ENCODE measurements around the gene MEX3A.
"Not testable (repeated sequence)": the region's sequence is repeated elsewhere in the genome, so short reads cannot be mapped to it uniquely, and the experiment has no call there.

Gene MEX3A, protein sequence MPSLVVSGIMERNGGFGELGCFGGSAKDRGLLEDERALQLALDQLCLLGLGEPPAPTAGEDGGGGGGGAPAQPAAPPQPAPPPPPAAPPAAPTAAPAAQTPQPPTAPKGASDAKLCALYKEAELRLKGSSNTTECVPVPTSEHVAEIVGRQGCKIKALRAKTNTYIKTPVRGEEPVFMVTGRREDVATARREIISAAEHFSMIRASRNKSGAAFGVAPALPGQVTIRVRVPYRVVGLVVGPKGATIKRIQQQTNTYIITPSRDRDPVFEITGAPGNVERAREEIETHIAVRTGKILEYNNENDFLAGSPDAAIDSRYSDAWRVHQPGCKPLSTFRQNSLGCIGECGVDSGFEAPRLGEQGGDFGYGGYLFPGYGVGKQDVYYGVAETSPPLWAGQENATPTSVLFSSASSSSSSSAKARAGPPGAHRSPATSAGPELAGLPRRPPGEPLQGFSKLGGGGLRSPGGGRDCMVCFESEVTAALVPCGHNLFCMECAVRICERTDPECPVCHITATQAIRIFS

DNA sequence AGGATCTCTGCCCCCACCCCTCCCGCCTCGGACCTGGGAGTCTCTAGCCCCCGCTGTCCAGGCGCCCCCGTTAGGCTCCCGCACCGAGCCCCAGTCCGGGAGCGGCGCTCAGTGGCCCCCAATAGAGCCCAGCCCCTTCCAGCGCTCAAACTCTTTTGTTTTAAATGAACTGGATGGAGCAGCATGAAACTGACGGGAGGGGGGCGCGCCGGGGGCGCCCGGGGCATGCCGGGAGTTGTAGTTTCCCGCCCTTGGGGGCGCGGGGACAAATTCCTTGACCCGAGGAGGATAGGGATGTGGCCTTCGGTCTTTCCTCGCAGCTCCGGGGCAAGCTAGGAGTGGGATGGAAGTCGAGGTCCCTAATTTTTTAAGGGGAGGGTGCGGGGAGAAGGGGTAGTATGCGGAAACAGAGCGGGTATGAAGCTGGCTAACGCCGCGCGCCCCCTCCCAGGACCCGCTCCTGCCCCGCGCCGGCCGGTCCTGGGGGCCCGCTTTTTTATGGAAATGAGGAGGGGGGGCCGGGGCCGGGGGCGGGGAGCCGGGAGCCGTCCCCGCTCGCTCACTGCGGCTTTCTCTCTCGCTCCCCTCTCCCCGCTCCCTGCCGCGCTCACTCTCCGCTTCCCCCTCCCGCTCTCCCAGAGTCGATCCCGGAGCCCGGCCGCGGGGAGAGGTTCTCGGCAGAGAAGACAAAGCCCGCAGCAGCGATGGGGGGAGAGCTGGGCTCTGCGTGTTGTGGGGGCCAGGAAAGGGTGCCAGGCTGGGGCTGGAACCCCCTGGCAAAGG, at the start of gene MEX3A:
MEX3A (minus strand) TSS at position 157 of the 783 bp plus-strand sequence. CDS start 467 bp downstream, outside the sequence.
- peak; percentile 37 for DNase-seq (ENCODE audit: low read depth)

GRCh38 chr1:156130578-156130942, 48.3 kb upstream of the MEX3A start:
- DNase-seq (ENCODE audit: low read depth), result no peak

DNA sequence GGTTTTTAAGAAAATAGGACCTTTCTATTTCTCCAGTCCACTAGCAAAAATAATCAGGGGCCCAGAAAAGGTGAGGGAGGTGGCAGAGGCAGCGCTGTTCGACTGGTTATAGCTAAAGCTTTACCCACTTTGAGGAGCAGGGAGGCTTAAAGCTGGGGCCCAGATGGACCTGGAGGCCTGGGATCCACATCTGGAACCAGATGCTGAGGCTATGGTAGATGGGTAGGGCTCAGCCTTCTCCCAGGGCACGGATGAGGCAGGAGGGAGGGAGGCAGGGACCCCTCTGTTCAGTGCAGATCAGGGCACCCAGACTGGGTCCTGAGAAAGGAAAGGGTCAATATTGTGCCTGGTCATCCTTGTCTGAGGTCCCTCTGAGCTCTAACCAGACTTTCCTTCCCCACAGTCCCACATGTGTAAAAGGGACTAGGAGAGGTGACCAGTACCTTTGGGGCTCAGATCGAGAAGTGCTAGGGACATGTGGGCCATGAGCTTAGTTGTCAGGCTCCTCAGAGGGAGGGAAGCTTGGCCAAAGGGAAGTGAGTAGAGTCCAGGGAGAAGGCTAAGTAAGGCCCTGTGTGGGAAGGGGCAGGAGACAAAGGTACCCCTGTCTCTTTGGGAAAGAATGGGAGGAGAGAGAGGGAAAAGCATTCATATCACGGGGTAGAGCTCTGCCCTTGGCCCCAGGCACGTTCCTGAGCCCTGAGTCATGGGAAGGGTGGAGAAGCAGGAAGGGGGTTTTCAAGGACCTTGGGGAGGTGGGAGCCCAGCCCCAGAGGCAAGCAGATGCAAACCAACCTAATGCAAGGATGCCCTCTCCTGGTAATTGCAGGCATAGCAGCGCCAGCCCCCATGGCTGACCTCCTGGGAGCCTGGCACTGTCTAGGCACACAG, 47.7 kb upstream of the MEX3A start:
- no peak for DNase-seq (ENCODE audit: low read depth)

GRCh38 chr1:156128654-156129597, 46.7 kb upstream of the MEX3A start:
- DNase-seq (ENCODE audit: low read depth), result no peak

DNA sequence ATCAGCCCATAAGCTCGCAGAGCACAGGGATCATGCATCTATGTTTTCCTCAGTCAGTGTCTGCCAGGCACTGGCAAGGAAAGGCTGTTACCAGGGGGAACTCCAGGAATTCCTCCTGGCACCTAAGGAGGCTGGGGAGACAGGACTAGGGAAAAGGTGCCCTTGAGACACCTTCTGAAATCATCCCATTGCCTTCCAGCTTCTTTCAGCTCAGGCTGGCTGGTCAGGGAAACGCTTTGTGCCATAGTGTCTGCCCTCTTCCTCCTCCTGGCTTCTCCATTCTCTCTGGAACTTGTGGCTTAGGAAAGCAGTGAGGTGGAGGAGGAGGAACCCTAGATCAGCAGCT, 46.0 kb upstream of the MEX3A start:
- DNase-seq (ENCODE audit: low read depth), result no peak

- peak; percentile 90 for DNase-seq (ENCODE audit: low read depth)
Measured at GRCh38 chr1:156126630-156127534, 44.6 kb upstream of the MEX3A start.

GRCh38 chr1:156126043-156126629, 43.9 kb upstream of the MEX3A start:
- DNase-seq (ENCODE audit: low read depth), result peak; percentile 81

DNA sequence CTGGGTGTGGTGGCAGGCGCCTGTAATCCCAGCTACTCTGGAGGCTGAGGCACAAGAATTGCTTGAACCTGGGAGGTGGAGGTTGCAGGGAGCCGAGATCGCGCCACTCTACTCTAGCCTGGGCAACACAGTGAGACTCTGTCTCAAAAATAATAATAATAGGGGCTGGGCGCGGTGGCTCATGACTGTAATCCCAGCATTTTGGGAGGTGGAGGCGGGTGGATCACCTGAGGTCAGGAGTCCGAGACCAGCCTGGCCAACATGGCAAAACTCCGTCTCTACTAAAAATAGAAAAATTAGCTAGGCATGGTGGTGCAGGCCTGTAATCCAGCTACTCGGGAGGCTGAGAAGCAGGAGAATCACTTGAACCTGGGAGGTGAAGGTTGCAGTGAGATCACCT, 43.3 kb upstream of the MEX3A start:
- DNase-seq (ENCODE audit: low read depth), result not testable (repeated sequence)

DNA sequence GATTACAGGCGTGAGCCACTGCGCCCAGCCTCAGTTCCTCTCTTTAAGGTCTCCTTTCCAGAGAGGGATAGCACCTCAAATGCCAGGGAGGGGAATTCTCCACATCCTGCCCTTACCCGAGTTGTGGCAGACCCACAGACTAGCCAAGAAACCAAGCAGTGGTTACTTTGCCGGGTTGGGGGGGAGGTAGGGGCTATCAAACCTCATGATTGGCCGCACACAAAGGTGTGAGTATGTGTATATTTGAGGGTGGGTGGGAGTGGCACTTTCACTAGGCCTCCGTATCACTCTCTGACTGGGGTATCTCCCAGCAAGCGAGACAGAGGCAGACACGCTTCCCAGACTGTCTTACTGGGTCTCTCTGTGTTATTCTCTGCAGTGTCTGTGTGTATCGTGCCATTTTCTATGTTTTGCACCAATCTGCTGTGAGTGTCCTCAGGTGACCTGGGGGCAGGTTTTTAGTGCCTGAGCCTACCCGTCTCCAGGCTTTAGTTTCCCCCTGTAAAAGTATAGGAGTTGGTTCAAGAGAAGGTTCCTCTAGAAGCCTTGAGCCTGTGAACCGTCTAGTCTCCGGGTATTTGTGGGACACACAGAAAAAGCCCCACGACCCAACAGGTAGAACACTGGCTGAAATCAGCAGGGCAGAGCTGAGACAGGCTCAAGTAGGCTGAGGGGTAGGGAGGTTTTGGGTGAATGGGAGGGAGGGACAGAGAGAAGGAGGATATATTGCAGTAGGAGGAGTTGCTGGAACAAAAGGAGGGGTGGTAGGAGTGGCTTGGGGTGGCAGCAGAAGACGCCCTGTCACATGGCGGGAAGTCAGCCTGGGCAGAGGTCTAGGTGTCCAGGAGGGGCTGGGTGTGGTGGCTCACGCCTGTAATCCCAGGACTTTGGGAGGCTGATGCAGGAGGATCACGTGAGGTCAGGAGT, 42.6 kb upstream of the MEX3A start:
- peak; percentile 54 for DNase-seq (ENCODE audit: low read depth)

- DNase-seq (ENCODE audit: low read depth), result peak; percentile 57
Measured at GRCh38 chr1:156123356-156124196, 41.3 kb upstream of the MEX3A start.

- no peak for DNase-seq (ENCODE audit: low read depth)
Measured at GRCh38 chr1:156122519-156123355, 40.5 kb upstream of the MEX3A start.

GRCh38 chr1:156122086-156122485, 39.8 kb upstream of the MEX3A start:
- no peak for DNase-seq (ENCODE audit: low read depth)

- DNase-seq (ENCODE audit: low read depth), result no peak
Measured at GRCh38 chr1:156121457-156121856, 39.2 kb upstream of the MEX3A start.

GRCh38 chr1:156121005-156121404, 38.7 kb upstream of the MEX3A start:
- not testable (repeated sequence) for DNase-seq (ENCODE audit: low read depth)

- no peak for DNase-seq (ENCODE audit: low read depth)
Measured at GRCh38 chr1:156120318-156120717, 38.1 kb upstream of the MEX3A start.

- no peak for DNase-seq (ENCODE audit: low read depth)
Measured at GRCh38 chr1:156119503-156120209, 37.4 kb upstream of the MEX3A start.

Data from T-helper 22 cell (primary cell).